ENCODE measurements around the gene NFILZ.

DNA sequence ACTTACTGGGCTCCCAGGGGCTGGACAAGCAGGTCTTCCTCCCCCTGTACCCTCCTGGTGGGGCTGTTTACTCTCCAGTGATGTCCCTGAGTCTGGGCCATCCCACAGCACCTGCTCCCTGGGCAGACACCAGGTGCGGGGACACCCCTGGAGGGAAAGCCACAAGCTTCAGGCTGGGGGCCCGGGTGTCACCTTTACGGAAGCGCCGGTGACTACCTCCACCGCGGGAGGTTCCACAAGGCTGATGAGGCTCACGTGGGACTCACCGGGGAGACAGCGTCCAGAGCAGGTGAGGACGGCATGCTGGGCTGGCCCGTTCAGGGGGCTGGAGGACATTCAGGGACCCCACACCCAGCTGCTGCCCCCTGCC, 24.9 kb downstream of the NFILZ start:
- TF ChIP-seq EZH2 (IDR thresholded peaks at IDR 0.05) (no peak), FOXP2 (optimal IDR thresholded peaks at IDR 0.05; ENCODE audit: control extremely low read depth, extremely low read length, insufficient read depth) (no peak)
